GM12878 (cell line): ENCODE measurements around the gene MAN2B2. TPM values are rescaled to one million over a fixed set of nuclear protein-coding genes. Genes with fewer than 3 reads are reported as not detected.

ENCODE experiments used
- ATAC-seq: fragments of 200-7000 bp; cut with Tn5 transposase; 3 replicates; pipeline ENCODE4 v1.9.1; 2020; ENCODE audit warnings: mild to moderate bottlenecking, moderate library complexity
- BruUV-seq: library from RNA; stranded (reverse); fragments of 400-500 nt; replicated peaks from 2 replicates; lab custom pipeline; 2021; lab: Mats Ljungman, UMichigan
- CTCF ChIA-PET: fragments of 300-600 bp; sonication (Branson Sonifier 250); formaldehyde crosslinking; extraction: SDS; loops from one replicate; lab custom pipeline; 2021; ENCODE audit warnings: inconsistent platforms; lab: Yijun Ruan, JAX
- POLR2A ChIA-PET: fragments of 350-600 bp; formaldehyde crosslinking; extraction: SDS; loops from one replicate; lab custom pipeline; 2021; ENCODE audit warnings: inconsistent platforms; lab: Charles Lee
- RAD21 ChIA-PET: fragments of 300-600 bp; sonication (Branson Sonifier 250); formaldehyde crosslinking; loops from one replicate; lab custom pipeline; 2023; ENCODE audit warnings: antibody characterized with exemption; ENCODE audit not compliant: unreplicated experiment; lab: Charles Lee
- SMC1A ChIA-PET: fragments of 300-600 bp; sonication (Branson Sonifier 250); formaldehyde crosslinking; loops from one replicate; lab custom pipeline; 2023; ENCODE audit not compliant: unreplicated experiment, uncharacterized antibody; lab: Charles Lee
- DNase-seq: peaks from one replicate; pipeline ENCODE4 v3.0.0-alpha.2; 2011; ENCODE audit warnings: low read depth, low spot score
- FAIRE-seq: peaks from 3 replicates; lab custom pipeline; 2011; peaks lifted over from hg19 to GRCh38; lab: Jason Lieb, UNC
- H2AFZ ChIP-seq: 2 replicates; pipeline ENCODE4 v1.6.0; 2011; ENCODE audit warnings: low read depth, low read length, control low read depth; ENCODE audit not compliant: control insufficient read depth
- H3K27ac ChIP-seq: 2 replicates; pipeline ENCODE4 v1.5.1; 2011; ENCODE audit warnings: control low read depth; ENCODE audit not compliant: control insufficient read depth, insufficient read depth
- H3K27me3 ChIP-seq, 2 experiments: replicated peaks in 1 of 2; 2 replicates each; pipeline versions ENCODE4 v1.6.0 to v1.6.1; 2011; ENCODE audit warnings: low read length in 1 of 2; ENCODE audit not compliant: control insufficient read depth in 2 of 2, insufficient read depth in 2 of 2
- H3K36me3 ChIP-seq, 2 experiments: 2 replicates each; pipeline ENCODE4 v1.5.1; 2011; ENCODE audit warnings: low read length in 1 of 2; ENCODE audit not compliant: control insufficient read depth in 2 of 2, insufficient read depth in 2 of 2
- H3K4me1 ChIP-seq: 2 replicates; pipeline ENCODE4 v1.6.1; 2011; ENCODE audit warnings: mild to moderate bottlenecking, low read length, moderate library complexity, mixed read lengths; ENCODE audit not compliant: control insufficient read depth, insufficient read depth
- H3K4me2 ChIP-seq: 2 replicates; pipeline ENCODE4 v1.6.0; 2011; ENCODE audit warnings: control low read depth; ENCODE audit not compliant: control insufficient read depth, insufficient read depth
- H3K4me3 ChIP-seq: fragments of 200-600 bp; sonication (generic); 2 replicates; pipeline ENCODE4 v1.5.1; 2016
- H3K79me2 ChIP-seq: 2 replicates; pipeline ENCODE4 v1.6.0; 2011; ENCODE audit warnings: low read length; ENCODE audit not compliant: control insufficient read depth, insufficient read depth
- H3K9ac ChIP-seq: 2 replicates; pipeline ENCODE4 v1.8.0; 2011; ENCODE audit warnings: low read length, control low read depth, mixed read lengths; ENCODE audit not compliant: control insufficient read depth, insufficient read depth
- H3K9me3 ChIP-seq: replicated peaks from 3 replicates; pipeline ENCODE4 v1.5.1; 2011; ENCODE audit warnings: mild to moderate bottlenecking, low read length; ENCODE audit not compliant: control insufficient read depth, insufficient read depth
- H4K20me1 ChIP-seq: 2 replicates; pipeline ENCODE4 v1.6.0; 2011; ENCODE audit not compliant: control insufficient read depth, insufficient read depth
- BHLHE40 ChIP-seq, 2 experiments: fragments of 450-650 bp in 1 of 2; IDR thresholded peaks; 2 replicates each; pipeline ENCODE4 v1.6.1; 2011 to 2017; ENCODE audit warnings: low read depth in 2 of 2, borderline replicate concordance in 1 of 2, improper control_type of control experiment in 1 of 2, low read length in 1 of 2, mild to moderate bottlenecking in 1 of 2
- CBX5 ChIP-seq: sonication (generic); IDR thresholded peaks from 2 replicates; pipeline ENCODE4 v1.6.1; 2016; ENCODE audit warnings: low read depth, moderate library complexity, mild to moderate bottlenecking, inconsistent platforms
- EZH2 ChIP-seq: IDR thresholded peaks from 2 replicates; pipeline ENCODE4 v1.6.1; 2012; ENCODE audit warnings: low read depth, mild to moderate bottlenecking, control low read depth, inconsistent platforms, low read length, borderline replicate concordance; ENCODE audit not compliant: control insufficient read depth
- GABPA ChIP-seq: IDR thresholded peaks from 2 replicates; pipeline ENCODE4 v1.6.1; 2014; ENCODE audit warnings: antibody characterized with exemption, low read depth, mild to moderate bottlenecking, inconsistent platforms
- HDGF ChIP-seq: fragments of 450-650 bp; IDR thresholded peaks from 2 replicates; pipeline ENCODE4 v1.6.1; 2016; ENCODE audit warnings: antibody characterized with exemption
- PAX8 ChIP-seq: fragments of 450-650 bp; IDR thresholded peaks from 2 replicates; pipeline ENCODE4 v1.6.1; 2017; ENCODE audit warnings: mild to moderate bottlenecking, moderate library complexity
- RB1 ChIP-seq: fragments of 450-650 bp; formaldehyde crosslinking; IDR thresholded peaks from 2 replicates; pipeline ENCODE4 v1.6.1; 2017; ENCODE audit warnings: mild to moderate bottlenecking, borderline replicate concordance
- RBBP5 ChIP-seq: fragments of 200-600 bp; sonication (generic); conservative IDR thresholded peaks from 2 replicates; pipeline ENCODE4 v1.6.1; 2016
- WGBS: methylation state at CpG from one replicate; pipeline ENCODE4 v1.1.6; 2016; ENCODE audit warnings: low lambda C conversion rate; ENCODE audit not compliant: insufficient replicate concordance, insufficient coverage; ENCODE audit errors: missing lambda C conversion rate; 5-methylcytosine and 5-hydroxymethylcytosine counted together
- in situ Hi-C: fragments of 300-500 bp; cut with MboI; formaldehyde crosslinking; loops from 9 replicates; pipeline ENCODE4 v1.14.3; 2018; ENCODE audit warnings: mixed read lengths
- intact Hi-C: fragments of 100-400 bp; cut with micrococcal nuclease; formaldehyde crosslinking; loops from one replicate; pipeline ENCODE4 v1.14.2; 2022; ENCODE audit not compliant: unreplicated experiment
- polyA plus RNA-seq, 11 experiments: library from polyadenylated mRNA; depleted of rRNA in 4 of 11; unstranded in 6 of 11; stranded (reverse) in 5 of 11; fragments of >200 nt; fragmentation: Nextera tagmentation in 4 of 11; fragmentation: Illumina TruSeq in 1 of 11; extraction: Ambion mirVana in 4 of 11; extraction: Trizol in 1 of 11; gene quantifications; 1 replicate in 1 of 11; 2 replicates in 10 of 11; pipeline versions ENCODE4 v1.2.1 to v1.2.3, GENCODE V29; 2011 to 2016; ENCODE audit warnings: inconsistent platforms in 2 of 11, missing spikeins in 2 of 11, low read depth in 1 of 11
- total RNA-seq, 4 experiments: library from RNA; depleted of rRNA in 3 of 4; stranded (reverse); fragments of >200 nt in 3 of 4; fragmentation: Illumina TruSeq in 1 of 4; extraction: Trizol in 1 of 4; gene quantifications; 2 replicates each; pipeline versions ENCODE4 v1.2.1 to v1.2.3, GENCODE V29; 2013 to 2021

Gene MAN2B2
- total and polyA plus RNA-seq, 10 of the 15 experiments (the other 5 are each of a cell fraction or from before 2014, with no cell fraction given): 0.47 to 14.5 (median 7.0) TPM

DNA sequence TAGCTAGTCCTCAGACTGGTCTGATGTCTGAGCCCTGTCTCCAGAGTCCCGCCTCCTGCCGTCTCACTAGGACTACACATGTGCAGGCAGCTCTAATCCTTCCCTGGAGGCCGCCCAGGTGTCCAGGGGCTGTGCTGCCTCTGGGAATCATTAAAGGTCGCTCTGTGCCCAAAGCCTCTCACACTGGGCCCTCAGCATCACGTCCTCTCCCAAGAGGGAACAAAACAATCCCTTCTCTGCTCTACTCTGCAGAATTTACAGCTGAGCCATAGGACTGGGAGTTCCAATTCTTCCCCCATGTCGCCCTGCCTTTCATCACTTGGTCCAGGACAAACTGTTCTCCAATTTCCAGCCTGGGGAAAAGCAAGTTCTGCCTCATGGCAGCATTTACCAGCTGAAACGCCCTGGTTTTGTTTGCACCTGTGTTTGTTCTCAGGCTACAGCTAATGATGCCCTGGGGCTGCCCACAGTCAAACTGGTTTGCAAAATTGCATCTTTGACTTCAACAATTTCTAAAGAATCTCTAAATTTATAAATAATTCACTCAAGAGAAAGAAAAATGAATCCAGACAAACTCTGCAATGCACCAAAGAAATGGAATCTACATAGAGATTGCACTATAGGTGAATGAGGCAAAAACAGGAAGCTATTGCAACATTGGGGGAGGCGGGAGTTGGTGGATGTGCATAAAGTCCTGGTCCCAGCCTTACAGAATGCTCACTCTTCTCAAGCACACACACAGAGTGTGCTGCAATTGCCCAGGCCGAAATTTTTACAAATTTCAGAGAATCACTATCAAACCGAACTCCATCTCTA lies 58.3 kb downstream of the MAN2B2 start:
- CTCF ChIA-PET: no interaction called here
- RAD21 ChIA-PET: no interaction called here
- Histone ChIP-seq H4K20me1 (no peaks in the 10 kb centered on the region), H3K4me1 (no peaks in the 10 kb centered on the region), H2AFZ (no peak overlapping the region), H3K27ac (no peak overlapping the region), H3K4me3 (no peak overlapping the region), H3K4me2 (no peak overlapping the region), H3K9ac (no peak overlapping the region), H3K9me3 (no peaks in the 10 kb centered on the region), H3K36me3 (no peaks in the 10 kb centered on the region), H3K27me3 (no peaks in the 10 kb centered on the region; a peak in 1 of 4 replicates), H3K79me2 (no peaks in the 10 kb centered on the region)
- SMC1A ChIA-PET: interaction anchor here (0.8 to 1.6 kb wide), 2 partner anchors 12 to 655 kb away, joined by 3 read pairs; no protein-coding TSS in a partner anchor
- in situ Hi-C loops (no loop called here), intact Hi-C loops (no loop called here)
- DNase-seq (no peak), ATAC-seq (peak; percentile 52; the same call in 2 of the 3 replicates), FAIRE-seq (no peak)
- WGBS: 40% methylated on average over 10 of the region's 10 CpGs
- BruUV-seq: no TSS peak
- POLR2A ChIA-PET: interaction anchor here (0.8 kb wide), 1 partner anchor 85 kb away, joined by 3 read pairs; no protein-coding TSS in a partner anchor
- TF ChIP-seq PAX8 (no peak), BHLHE40 (IDR thresholded peaks at IDR 0.05; ENCODE audit: borderline replicate concordance in 1 of 2, low read depth in 2 of 2, low read length in 1 of 2) (no peak), HDGF (no peak), RB1 (no peak), EZH2 (no peak), RBBP5 (no peak), CBX5 (no peak), GABPA (no peak)
